Erythroblast (primary cell): Measurements from ENCODE around the gene RNPEPL1.

ENCODE experiments used
- GATA1 ChIP-seq: IDR thresholded peaks from 2 replicates; pipeline ENCODE4 v1.6.1; 2011; ENCODE audit warnings: low read depth, mild to moderate bottlenecking, control low read depth, low read length, moderate library complexity
- POLR2A ChIP-seq: IDR thresholded peaks from 2 replicates; pipeline ENCODE4 v1.6.1; 2011; ENCODE audit warnings: mild to moderate bottlenecking, low read length

GRCh38 chr2:240578488-240578887 lies 10.2 kb downstream of the RNPEPL1 start:
- no peak for TF ChIP-seq POLR2A
- TF ChIP-seq GATA1 = no peak
